ENCODE results near the gene GNAQ. TPM values are rescaled to one million over a fixed set of nuclear protein-coding genes. Genes with fewer than 3 reads are reported as not detected.

Gene GNAQ
- total RNA-seq = 10 to 100 TPM; 17.8 to 18.1 TPM

DNA sequence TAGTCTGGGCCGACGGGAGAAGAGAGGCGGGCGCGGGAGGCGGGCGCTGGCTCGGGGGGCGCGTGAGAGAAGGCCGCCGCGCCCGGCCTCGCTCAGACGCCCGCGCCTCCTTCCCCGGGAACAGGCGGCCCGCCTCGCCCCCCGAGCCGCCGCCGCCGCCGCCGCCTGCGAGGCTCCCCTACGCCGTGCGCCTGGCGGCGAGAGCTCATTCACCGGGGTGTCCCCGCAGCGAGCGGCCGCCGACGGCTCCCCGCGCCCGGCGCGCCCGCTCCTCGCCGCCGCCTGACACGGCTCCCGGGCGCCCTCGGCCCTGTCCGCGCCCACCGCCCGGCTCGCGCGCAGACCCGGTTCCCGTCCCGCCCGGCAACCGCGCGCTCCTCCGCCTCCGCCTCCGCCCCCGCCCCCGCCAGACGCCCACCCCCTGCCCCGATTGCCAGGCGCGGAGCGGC lies at the start of gene GNAQ:
Gene GNAQ (minus strand): TSS at position 368 of the 449 bp plus-strand sequence. CDS start 576 bp downstream, outside the sequence.
- ChIA-PET POLR2A (interaction anchor here (0.6 to 1.2 kb wide), 4 partner anchors 38 to 138 kb away, joined by 3 to 9 read pairs (median 3); no protein-coding TSS in a partner anchor), CTCF (interaction anchor here (0.7 to 1.2 kb wide), 3 partner anchors 54 to 575 kb away, joined by 3 to 4 read pairs (median 4); no protein-coding TSS in a partner anchor)
- DNase-seq = peak; percentile 46
- peak; percentile 34 for ATAC-seq
- intact Hi-C loops (cut with micrococcal nuclease) = loop anchor here (5.0 kb wide), 1 partner anchor 854 kb away; the partner anchor contains the start of gene VPS13A
- peaks cover 7% of the 10 kb centered on the region for H3K27me3 Mint-ChIP-seq
- peak within 1 kb of the TSS; percentile 94 for H3K4me3 Mint-ChIP-seq
- no peak for TF ChIP-seq CTCF (IDR thresholded peaks at IDR 0.05)
- H3K4me1 Mint-ChIP-seq (ENCODE audit: low read depth) = peaks cover 36% of the 10 kb centered on the region
- no peaks in the 10 kb centered on the region for H3K9me3 Mint-ChIP-seq
- peaks cover 7% of the 10 kb centered on the region for H3K36me3 Mint-ChIP-seq (ENCODE audit: low read depth)
- H3K27ac Mint-ChIP-seq = peak within 1 kb of the TSS; percentile 88

- Mint-ChIP-seq H3K36me3 (ENCODE audit: low read depth) (peaks cover 14% of the 10 kb centered on the region), H3K27ac (peak overlapping the region; percentile 93), H3K4me3 (peak overlapping the region; percentile 38), H3K9me3 (peaks cover 29% of the 10 kb centered on the region), H3K4me1 (ENCODE audit: low read depth) (peaks cover 43% of the 10 kb centered on the region), H3K27me3 (no peaks in the 10 kb centered on the region)
- CTCF ChIA-PET = interaction anchor here (1.0 to 3.0 kb wide), 3 partner anchors 39 to 618 kb away, joined by 3 to 16 read pairs (median 4); no protein-coding TSS in a partner anchor
- no peak for TF ChIP-seq CTCF (IDR thresholded peaks at IDR 0.05)
- peak; percentile 76 for ATAC-seq
- peak; percentile 47 for DNase-seq
- POLR2A ChIA-PET = interaction anchor here (1.2 kb wide), 2 partner anchors 9 to 19 kb away, joined by 4 to 5 read pairs; no protein-coding TSS in a partner anchor
- intact Hi-C loops (cut with micrococcal nuclease) = no loop called here
These were observed 43.0 kb upstream of the GNAQ start for GRCh38 chr9:78074385-78075291.

DNA sequence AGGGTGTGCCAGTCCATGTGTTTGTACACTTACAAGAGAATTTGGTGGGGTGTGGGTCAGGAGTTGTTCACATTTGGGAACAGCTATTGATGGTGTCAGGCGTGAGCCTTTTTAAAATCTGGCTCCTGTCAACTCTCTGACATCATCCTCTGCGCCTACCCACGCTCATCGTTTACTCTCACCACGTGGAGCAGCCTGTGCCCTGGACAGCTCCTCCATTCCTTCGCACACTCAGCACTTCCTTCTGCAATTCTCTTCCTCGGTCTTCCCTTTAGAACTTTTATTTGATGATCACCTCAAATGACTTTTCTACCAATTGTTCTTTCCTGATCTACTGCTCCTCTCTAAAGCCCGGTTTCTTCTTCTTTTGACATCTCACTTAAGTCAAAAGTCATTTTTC lies 42.1 kb upstream of the GNAQ start:
- ChIA-PET POLR2A (interaction anchor here (0.6 to 1.7 kb wide), 4 partner anchors 8 to 189 kb away, joined by 3 to 5 read pairs (median 4); no protein-coding TSS in a partner anchor), CTCF (interaction anchor here (0.9 to 3.0 kb wide), 5 partner anchors 38 to 617 kb away, joined by 3 to 16 read pairs (median 4); no protein-coding TSS in a partner anchor)
- H3K27me3 Mint-ChIP-seq = no peaks in the 10 kb centered on the region
- H3K9me3 Mint-ChIP-seq = peaks cover 22% of the 10 kb centered on the region
- ATAC-seq (no peak), DNase-seq (peak; percentile 12)
- intact Hi-C loops (cut with micrococcal nuclease) = no loop called here
- peaks cover 43% of the 10 kb centered on the region for H3K4me1 Mint-ChIP-seq (ENCODE audit: low read depth)
- no peak for TF ChIP-seq CTCF (IDR thresholded peaks at IDR 0.05)
- H3K27ac Mint-ChIP-seq = peak overlapping the region; percentile 93
- peaks cover 14% of the 10 kb centered on the region for H3K36me3 Mint-ChIP-seq (ENCODE audit: low read depth)
- H3K4me3 Mint-ChIP-seq = no peak overlapping the region

GRCh38 chr9:78072586-78073199 lies 41.1 kb upstream of the GNAQ start:
- H3K4me3 Mint-ChIP-seq = no peak overlapping the region
- ChIA-PET POLR2A (interaction anchor here (1.7 kb wide), 1 partner anchor 38 kb away, joined by 5 read pairs; no protein-coding TSS in a partner anchor), CTCF (interaction anchor here (0.9 to 3.0 kb wide), 6 partner anchors 9 to 95 kb away, joined by 3 to 16 read pairs (median 4); no protein-coding TSS in a partner anchor)
- H3K27me3 Mint-ChIP-seq = no peaks in the 10 kb centered on the region
- no peak for DNase-seq
- H3K27ac Mint-ChIP-seq = no peak overlapping the region
- peak; percentile 48 for ATAC-seq
- intact Hi-C loops (cut with micrococcal nuclease) = no loop called here
- peaks cover 43% of the 10 kb centered on the region for H3K4me1 Mint-ChIP-seq (ENCODE audit: low read depth)
- no peak for TF ChIP-seq CTCF (IDR thresholded peaks at IDR 0.05)
- peaks cover 16% of the 10 kb centered on the region for H3K9me3 Mint-ChIP-seq
- H3K36me3 Mint-ChIP-seq (ENCODE audit: low read depth) = peaks cover 10% of the 10 kb centered on the region

All from activated CD8-positive, alpha-beta T cell treated with anti-CD3 and anti-CD28 coated beads for 36 hours (primary cell).